Measurements from ENCODE around the gene CHMP1A. TPM values are rescaled to one million over a fixed set of nuclear protein-coding genes. Genes with fewer than 3 reads are reported as not detected.

Gene CHMP1A
- total and polyA plus RNA-seq, 2 of the 8 experiments (the other 6 are each of a cell fraction or from before 2014, with no cell fraction given), result 64.4 to 75.8 TPM

DNA sequence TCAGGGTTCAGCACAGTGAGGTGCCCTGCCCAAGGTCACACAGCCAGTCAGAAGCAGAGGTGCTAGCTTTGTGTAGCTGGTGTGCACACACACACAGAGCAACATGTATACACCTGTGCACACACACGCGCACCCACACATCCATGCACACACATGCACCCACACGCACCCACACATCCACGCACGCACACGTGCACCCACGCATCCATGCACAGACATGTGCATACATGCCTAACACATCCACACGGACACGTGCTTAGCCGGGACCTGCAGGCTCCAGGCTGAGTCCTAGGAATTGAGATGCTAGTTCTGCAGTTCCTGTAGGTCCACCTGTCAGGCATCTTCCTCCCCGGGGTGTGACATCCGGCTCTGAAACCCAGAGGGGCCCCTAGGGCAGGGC, 57.1 kb downstream of the CHMP1A start:
- no peak overlapping the region for H4K8ac ChIP-seq (ENCODE audit: extremely low read depth, insufficient read depth, low read length)
- ChIA-PET CTCF (ENCODE audit: partially characterized antibody) (interaction anchor here (0.7 to 4.8 kb wide), 23 partner anchors 9 to 106 kb away, joined by 3 to 56 read pairs (median 4); partner anchors contain the start of gene DPEP1), POLR2A (ENCODE audit: partially characterized antibody) (interaction anchor here (0.9 to 1.3 kb wide), 6 partner anchors 13 to 86 kb away, joined by 3 to 5 read pairs (median 3); partner anchors contain the start of genes CDK10 and DPEP1)
- H3K23me2 ChIP-seq (ENCODE audit: low read depth, low read length), result peaks cover 2% of the 10 kb centered on the region
- H3K18ac ChIP-seq (ENCODE audit: extremely low read depth, low read length), result no peak overlapping the region
- H3K9ac ChIP-seq (replicated peaks in 1 of 4; ENCODE audit: extremely low read depth in 1 of 4, low read depth in 3 of 4, low read length in 3 of 4), result no peak overlapping the region
- no peak overlapping the region for H3K14ac ChIP-seq (ENCODE audit: insufficient read length)
- H3K27ac ChIP-seq (ENCODE audit: low read depth, low read length), result no peak overlapping the region
- peak overlapping the region; percentile 29 for H3K4ac ChIP-seq (replicated peaks; ENCODE audit: insufficient read length, low read depth, low read length)
- FAIRE-seq, result no peak
- peak overlapping the region; percentile 85; the same call in 1 of the 2 replicates for H2BK12ac ChIP-seq (ENCODE audit: low read depth, low read length)
- no peak overlapping the region for H4K91ac ChIP-seq (replicated peaks; ENCODE audit: insufficient read length, low read length)
- no peak overlapping the region for H3K4me3 ChIP-seq (ENCODE audit: extremely low read depth in 1 of 4, insufficient read depth in 2 of 4, low read depth in 3 of 4, low read length in 4 of 4)
- H3K4me1 ChIP-seq (replicated peaks in 1 of 4; ENCODE audit: control insufficient read depth in 3 of 4, insufficient read depth in 4 of 4, low read length in 3 of 4), result peaks cover 0 to 11% (median 9%) of the 10 kb centered on the region in 4 experiments; a peak in 5 of 7 replicates
- no peak overlapping the region for H4K5ac ChIP-seq (ENCODE audit: insufficient read length, low read depth, low read length)
- 0 out of 2 replicates have a peak overlapping the region, but pooled peaks have one; percentile 56 for H2BK5ac ChIP-seq (ENCODE audit: low read depth, low read length)
- H2AFZ ChIP-seq (ENCODE audit: low read length), result no peak overlapping the region
- no peak overlapping the region for H3K4me2 ChIP-seq (ENCODE audit: insufficient read depth in 1 of 2, low read depth in 2 of 2, low read length in 2 of 2)
- DNase-seq (ENCODE audit: low read depth in 1 of 2, low spot score in 2 of 2), result no peak
- H3K79me2 ChIP-seq (ENCODE audit: control insufficient read depth in 1 of 2, insufficient read depth in 2 of 2, low read length in 2 of 2), result no peaks in the 10 kb centered on the region
- no peak overlapping the region for H3K23ac ChIP-seq (ENCODE audit: insufficient read length)
- peak overlapping the region; percentile 92; the same call in 1 of the 2 replicates for H2BK15ac ChIP-seq (ENCODE audit: low read length)
- no peaks in the 10 kb centered on the region; a peak in 1 of 7 replicates for H3K27me3 ChIP-seq (replicated peaks in 1 of 4; ENCODE audit: control insufficient read depth in 3 of 4, extremely low read depth in 1 of 4, insufficient read depth in 3 of 4, low read length in 3 of 4)
- H2BK120ac ChIP-seq (replicated peaks; ENCODE audit: low read depth, low read length), result no peak overlapping the region
- no peak overlapping the region for H2AK5ac ChIP-seq (ENCODE audit: low read depth, low read length)
- H3K36me3 ChIP-seq (ENCODE audit: control insufficient read depth in 2 of 4, insufficient read depth in 4 of 4, low read length in 3 of 4), result no peaks in the 10 kb centered on the region
- no peak overlapping the region for H3K56ac ChIP-seq (replicated peaks; ENCODE audit: insufficient read length, low read depth, low read length)
- H3K79me1 ChIP-seq (ENCODE audit: low read depth, low read length), result no peaks in the 10 kb centered on the region
- no peaks in the 10 kb centered on the region for H3K9me3 ChIP-seq (ENCODE audit: insufficient read depth in 2 of 2, low read depth in 1 of 2, low read length in 1 of 2)
- 95% methylated on average over 12 of the region's 12 CpGs; no CpG with 5 or more reads in 1 of the 2 experiments for WGBS, 2 experiments (ENCODE audit: extremely low coverage in 1 of 2, insufficient coverage in 1 of 2, insufficient read length in 1 of 2, insufficient replicate concordance in 2 of 2, low coverage in 1 of 2, low lambda C conversion rate in 2 of 2, missing lambda C conversion rate in 1 of 2)
- H4K20me1 ChIP-seq (replicated peaks in 1 of 2; ENCODE audit: control insufficient read depth in 1 of 2, insufficient read depth in 2 of 2, low read length in 2 of 2), result peaks cover 0 to 9% of the 10 kb centered on the region in 2 experiments
- no peak overlapping the region for H2BK20ac ChIP-seq (ENCODE audit: low read length)
- TF ChIP-seq GTF2F1 (IDR thresholded peaks at IDR 0.05; ENCODE audit: borderline replicate concordance, low read depth, low read length) (no peak), SIX5 (IDR thresholded peaks at IDR 0.05; ENCODE audit: low read depth, low read length) (no peak), JUN (IDR thresholded peaks at IDR 0.05; ENCODE audit: low read depth, low read length) (no peak), FOSL1 (IDR thresholded peaks at IDR 0.05; ENCODE audit: insufficient read depth, low read depth, low read length) (no peak), EGR1 (IDR thresholded peaks at IDR 0.05; ENCODE audit: borderline replicate concordance, low read depth, low read length) (no peak), RXRA (IDR thresholded peaks at IDR 0.05; ENCODE audit: insufficient read depth, low read depth, low read length) (no peak), EP300 (IDR thresholded peaks at IDR 0.05; ENCODE audit: borderline replicate concordance in 1 of 2, low read depth in 2 of 2, low read length in 2 of 2) (no peak), KDM5A (IDR thresholded peaks at IDR 0.05; ENCODE audit: low read length) (no peak), GABPA (IDR thresholded peaks at IDR 0.05; ENCODE audit: borderline replicate concordance, insufficient read depth, low read length) (no peak), RBBP5 (IDR thresholded peaks at IDR 0.05; ENCODE audit: borderline replicate concordance, low read depth, low read length) (no peak), CREB1 (IDR thresholded peaks at IDR 0.05) (no peak), TAF7 (optimal IDR thresholded peaks at IDR 0.05; ENCODE audit: borderline replicate concordance, low read depth, low read length) (no peak), BRCA1 (IDR thresholded peaks at IDR 0.05; ENCODE audit: low read depth, low read length) (no peak)

Data from H1 (cell line).